Coronary artery (tissue), 2 donors: ENCODE results near the gene SRGAP2C.
A peak's percentile ranks its signal among the peaks of the same experiment; 100 is the strongest.
"Not testable (repeated sequence)": the region's sequence is repeated elsewhere in the genome, so short reads cannot be mapped to it uniquely, and the experiment has no call there.

ENCODE experiments used
- DNase-seq: peaks from one replicate; pipeline ENCODE4 v3.0.0-alpha.2; 2017; ENCODE audit warnings: low spot score
- H3K27ac ChIP-seq, 2 donors: fragments of 200-600 bp; sonication (generic); one replicate each; pipeline ENCODE4 v1.5.1; 2016 to 2019
- H3K4me3 ChIP-seq: fragments of 200-600 bp; sonication (generic); 2 replicates; pipeline ENCODE4 v1.5.1; 2016; ENCODE audit warnings: mild to moderate bottlenecking, moderate library complexity

The SRGAP2C gene

DNA sequence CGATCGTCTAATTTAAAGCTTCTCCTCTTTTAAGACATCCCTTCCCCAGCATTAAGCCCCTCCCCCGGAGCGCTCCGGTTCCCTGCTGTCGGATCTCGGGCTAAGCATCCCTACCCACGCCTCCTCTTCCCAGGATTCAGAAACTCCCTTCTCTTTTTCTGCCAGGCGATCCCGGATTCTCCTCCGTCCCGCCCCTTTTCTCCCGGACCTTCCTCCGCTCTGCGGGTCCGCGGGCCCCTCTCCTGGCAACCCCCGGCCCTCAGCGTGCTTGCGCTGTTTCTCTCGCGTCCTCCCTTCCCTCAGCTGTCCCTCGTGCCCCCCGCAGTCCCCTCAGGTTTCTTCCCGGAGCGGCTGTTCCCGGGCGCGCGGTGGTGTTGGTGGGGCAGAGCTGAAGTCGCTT is 908 bp upstream of the SRGAP2C start:
- DNase-seq: peak; percentile 26
- peak overlapping the region; percentile 59 for H3K4me3 ChIP-seq

DNA sequence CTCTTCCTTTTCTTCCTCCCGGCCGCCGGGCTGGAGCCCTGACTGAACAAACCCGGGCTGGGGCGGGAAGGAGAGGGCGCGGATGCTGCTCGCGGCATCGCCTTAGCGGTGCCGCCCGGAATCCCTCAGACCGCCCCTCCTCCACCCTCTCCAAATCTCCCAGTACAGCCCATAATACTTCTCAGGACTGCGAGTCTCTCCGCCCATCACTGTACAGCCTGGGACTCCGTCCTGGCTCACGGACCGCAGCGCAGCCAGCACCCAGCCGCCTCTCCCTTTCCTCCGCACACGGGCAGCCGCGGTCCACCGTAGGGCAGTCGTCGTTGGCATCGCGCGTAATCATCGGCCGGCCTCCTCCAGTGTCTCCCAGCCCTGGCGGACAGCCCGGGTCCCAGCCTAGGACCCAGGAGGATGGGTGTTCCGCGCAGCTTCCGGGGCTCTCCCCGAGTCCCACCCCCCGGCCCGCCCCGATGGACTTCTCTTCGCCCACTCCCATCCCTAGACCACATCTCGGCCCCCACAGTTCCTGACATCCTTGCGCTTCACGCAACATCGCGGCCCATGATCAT is 449 bp downstream of the SRGAP2C start:
- H3K4me3 ChIP-seq: peak overlapping the region; percentile 71
- H3K27ac ChIP-seq: peak overlapping the region; percentile 51 to 91
- not testable (repeated sequence) for DNase-seq

More for the DNA sequence above, 908 bp upstream of the SRGAP2C start:
- H3K27ac ChIP-seq: not testable (repeated sequence)

DNA sequence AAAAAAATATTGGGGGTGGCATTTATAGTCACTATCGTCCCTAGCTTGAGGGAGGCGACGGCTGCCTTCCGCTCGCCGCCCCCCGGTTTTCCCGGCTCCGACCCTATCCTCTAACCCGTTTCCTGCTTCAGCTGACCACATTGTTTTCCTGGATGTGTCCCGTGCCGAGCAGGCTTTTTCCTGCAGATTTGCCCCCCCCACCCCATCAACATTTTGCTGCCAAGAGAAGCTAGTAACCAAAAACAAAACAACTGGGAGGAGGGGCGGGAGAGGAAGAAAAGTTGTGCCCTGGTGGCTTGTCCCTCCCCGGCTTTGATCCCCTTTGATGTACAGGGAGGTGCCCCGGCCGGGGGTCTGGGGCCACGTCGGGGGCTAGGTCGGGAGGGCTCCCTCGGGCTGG is 1.4 kb downstream of the SRGAP2C start:
- Histone ChIP-seq H3K27ac (peak overlapping the region in 1 of 2 donors; percentile 65), H3K4me3 (peak overlapping the region; percentile 60)
- not testable (repeated sequence) for DNase-seq

DNA sequence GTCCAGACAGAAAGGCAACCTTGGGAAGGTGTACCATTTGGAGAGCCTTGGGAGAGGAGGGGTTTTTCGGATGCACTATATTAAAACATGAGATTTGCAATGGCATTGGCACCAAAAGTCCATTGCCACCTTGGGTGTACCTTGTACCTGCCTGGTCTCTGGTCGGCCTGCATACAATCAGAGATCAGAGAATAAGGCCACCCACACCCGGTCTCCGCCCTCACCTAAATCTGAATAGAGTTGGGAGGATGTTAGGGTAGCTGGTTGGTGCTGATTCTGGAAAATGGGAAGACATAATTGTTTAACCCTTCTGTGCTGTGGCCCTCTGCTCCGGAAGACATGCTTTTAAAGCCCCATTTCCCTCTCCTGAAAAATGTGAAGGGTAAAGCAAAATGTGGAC is 3.1 kb downstream of the SRGAP2C start:
- H3K4me3 ChIP-seq: peak overlapping the region; percentile 48
- H3K27ac ChIP-seq: peak overlapping the region in 1 of 2 donors; percentile 11
- peak; percentile 31 for DNase-seq

DNA sequence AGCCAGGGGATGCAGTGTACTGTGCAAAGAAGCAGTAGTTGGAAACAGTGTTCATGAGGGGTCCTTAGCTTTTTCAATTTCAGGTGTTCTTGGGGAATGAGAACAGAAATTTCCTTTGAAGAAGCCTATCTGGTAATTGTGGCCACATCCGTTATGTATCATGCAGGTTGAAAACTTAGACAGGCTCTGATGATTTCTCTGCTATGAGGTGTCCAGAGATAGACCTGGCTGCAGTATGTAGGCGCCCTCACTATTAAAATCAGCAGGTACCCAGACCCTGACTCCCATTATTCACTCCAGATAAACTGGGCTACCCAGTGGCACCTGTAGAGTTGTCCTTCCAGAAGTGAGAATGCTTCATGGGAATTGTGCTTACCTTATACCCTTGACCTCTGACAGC is 7.7 kb downstream of the SRGAP2C start:
- DNase-seq, H3K27ac ChIP-seq, H3K4me3 ChIP-seq: not testable (repeated sequence)

DNA sequence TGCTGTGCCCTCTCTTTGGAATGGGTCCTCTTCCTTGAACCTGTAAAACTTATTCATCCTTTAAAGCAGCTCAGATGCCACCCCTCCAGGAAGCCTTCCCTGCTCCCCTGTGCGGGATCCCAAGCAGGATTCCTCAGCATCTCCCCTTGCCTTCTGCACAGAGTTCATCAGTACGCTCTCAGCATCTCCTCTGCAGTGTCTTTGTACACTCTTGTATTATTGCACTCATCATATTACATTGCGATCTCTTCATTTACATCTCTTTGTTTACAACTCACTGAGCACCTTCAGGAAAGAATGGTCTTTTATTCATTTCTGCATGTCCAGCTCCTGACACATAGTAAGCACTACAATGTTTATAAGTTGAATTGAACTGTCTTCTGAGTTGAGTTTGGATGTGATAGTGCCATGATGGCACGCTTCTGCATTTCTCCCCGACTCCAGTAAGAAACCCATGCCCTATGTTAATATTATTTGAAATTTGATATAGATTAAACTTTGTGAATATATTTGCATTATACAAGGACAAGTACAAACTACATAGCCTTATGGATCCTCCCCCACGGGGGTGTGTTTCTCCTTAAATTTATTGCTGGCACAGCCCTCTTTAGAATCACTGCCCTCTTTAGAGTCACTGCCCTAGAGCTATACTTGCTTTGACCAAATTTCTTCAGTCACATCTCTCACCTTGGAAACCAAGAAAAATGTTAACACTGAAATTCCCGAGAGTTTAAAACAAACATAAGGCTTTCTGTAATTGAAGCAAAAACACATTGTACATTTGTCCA is 12.5 kb downstream of the SRGAP2C start:
- DNase-seq, H3K4me3 ChIP-seq, H3K27ac ChIP-seq: not testable (repeated sequence)

DNA sequence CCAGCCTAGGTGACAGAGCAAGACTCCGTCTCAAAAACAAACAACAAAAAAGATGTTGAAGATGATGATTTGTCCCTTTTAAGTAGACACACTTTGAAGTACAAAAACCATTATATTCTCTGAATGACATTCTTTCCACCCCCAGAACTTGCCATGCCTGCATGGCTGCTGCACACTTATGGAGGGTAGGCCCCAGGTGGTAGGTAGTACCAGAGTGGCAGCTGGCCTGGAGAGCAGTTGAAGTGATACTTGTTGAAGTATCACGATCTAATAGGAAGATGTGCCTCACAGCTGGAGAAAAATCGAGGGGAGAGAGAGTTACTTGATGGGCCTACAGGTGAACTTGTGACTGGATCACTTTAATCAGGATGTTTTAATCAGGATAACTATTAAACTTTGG is 15.0 kb downstream of the SRGAP2C start:
- DNase-seq, H3K4me3 ChIP-seq, H3K27ac ChIP-seq: not testable (repeated sequence)

DNA sequence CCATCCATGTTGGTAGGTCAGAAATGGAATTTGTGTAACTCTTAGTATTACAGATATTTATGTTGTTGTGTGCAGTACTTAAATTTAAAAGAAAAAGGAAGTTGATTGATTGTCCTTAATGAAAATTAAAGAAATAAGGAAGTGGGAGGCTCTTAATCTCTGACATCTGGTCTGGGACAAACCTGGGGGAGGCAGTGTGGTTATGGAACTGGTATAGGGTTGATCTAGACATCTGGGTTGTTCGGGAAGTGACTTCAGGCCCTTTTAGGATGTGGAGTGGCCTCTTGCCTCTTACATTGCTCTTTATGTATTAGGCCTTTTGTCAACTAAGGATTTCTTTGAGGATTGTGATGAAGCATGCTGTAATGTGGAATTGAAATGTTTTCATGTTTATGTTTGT is 15.5 kb downstream of the SRGAP2C start:
- not testable (repeated sequence) for H3K4me3 ChIP-seq, DNase-seq, H3K27ac ChIP-seq

DNA sequence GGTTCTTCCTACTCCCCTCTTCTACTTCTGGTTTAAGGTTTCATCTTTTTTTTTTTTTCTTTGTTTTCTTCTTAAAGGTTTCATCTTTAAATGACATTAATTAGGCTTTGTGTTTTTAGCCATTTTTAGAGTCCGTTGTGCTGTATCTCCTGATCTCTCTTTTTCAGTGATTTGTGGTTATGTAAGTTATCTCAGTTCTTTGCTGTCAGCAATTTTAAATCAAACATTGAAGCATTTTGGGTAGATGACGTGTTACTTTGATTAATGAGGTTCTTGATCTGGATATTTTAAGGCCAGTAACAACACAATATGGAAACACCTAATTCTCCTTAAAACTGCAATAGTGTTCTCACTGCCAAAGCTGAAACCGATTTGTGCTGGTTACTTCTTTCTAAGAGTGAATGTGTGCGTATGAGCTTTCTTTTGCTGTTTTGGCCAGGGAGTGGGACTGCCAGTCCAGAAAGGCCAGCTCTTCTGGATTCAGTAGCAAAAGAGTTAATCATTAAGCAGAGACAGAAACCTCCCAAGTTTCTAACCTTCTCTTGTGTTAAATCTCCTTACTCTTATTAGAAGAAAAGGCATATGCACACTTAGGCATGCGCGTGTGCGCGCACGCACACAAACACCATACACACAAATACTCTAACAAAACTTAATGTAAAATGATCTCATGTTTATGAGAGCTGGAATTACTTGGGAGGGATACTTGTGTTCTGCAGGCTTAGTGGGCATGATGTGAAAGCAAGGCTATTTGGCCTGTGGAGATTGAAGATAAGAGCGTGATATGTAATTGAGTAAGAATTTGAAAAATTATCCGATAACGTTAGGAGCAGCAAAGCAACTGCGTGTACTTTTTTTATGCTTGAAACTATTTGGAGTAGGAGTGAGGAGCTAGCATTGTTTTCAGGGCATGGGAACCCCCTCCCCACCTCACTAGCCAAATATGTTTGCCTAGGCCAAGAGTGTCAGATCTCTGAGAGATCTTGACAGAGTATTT is 16.5 kb downstream of the SRGAP2C start:
- H3K4me3 ChIP-seq: peak overlapping the region; percentile 36
- DNase-seq: peak; percentile 9
- H3K27ac ChIP-seq: peak overlapping the region in 1 of 2 donors; percentile 56

DNA sequence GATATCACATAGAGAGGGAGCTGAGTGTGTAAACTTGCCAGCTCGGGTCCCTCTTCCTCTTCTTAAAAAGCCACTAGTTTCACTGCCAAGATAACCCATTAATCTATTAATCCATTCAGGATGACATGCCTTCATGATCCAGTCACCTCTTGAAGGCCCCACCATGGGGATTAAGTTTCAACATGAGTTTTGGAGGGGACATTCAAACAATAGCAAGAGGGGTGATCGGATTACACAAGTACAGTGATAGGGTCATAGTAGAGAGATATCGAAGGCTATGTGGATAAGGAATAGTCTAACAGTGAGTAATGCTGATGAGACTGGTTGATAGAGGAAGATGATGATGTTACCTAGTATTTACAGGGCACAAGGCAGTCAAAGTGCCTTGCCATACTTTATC is 18.2 kb downstream of the SRGAP2C start:
- not testable (repeated sequence) for H3K27ac ChIP-seq, H3K4me3 ChIP-seq, DNase-seq

DNA sequence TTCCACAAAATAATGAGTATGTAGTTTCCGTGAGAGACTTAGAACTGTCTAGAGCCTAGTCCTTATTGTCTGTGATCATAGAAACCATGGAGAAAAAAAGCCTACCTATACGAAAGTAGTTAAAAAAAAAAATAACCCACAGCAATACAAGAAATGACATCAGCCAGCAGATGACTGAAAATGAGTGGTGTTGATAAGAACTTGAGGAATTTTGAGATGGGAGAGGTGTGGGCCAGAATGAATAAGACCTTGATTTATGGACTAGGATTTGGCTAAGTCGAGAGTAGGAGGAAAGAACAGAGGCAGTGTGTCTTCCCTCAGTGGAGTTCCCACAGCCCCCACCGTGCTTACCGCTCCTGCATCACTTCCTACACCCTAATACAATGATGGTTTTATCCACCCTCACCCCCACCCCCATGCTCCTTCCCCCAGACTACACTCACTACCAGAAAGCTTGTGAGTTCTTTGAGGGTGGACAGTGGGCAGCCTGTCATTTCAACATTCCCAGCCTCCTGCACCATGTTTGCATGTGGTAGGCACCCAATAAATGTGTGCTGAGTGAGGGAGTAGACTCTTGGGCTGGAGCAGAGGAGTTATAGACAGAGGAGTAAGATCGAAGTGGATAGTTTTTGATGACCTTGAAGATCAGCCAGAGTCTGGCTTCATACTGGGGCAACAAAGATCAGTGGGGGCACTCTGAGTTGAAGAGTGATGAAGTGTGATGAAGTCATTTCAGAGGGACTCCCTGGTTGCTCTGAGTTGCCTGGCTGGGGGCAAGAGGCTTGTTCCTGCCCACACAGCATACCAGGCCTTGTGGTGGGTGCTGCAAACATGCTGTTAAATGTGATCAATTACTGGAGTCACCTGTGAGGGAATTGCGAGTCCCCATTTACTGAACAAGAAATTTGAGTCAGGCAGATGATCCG is 21.3 kb downstream of the SRGAP2C start:
- not testable (repeated sequence) for DNase-seq, H3K4me3 ChIP-seq, H3K27ac ChIP-seq

DNA sequence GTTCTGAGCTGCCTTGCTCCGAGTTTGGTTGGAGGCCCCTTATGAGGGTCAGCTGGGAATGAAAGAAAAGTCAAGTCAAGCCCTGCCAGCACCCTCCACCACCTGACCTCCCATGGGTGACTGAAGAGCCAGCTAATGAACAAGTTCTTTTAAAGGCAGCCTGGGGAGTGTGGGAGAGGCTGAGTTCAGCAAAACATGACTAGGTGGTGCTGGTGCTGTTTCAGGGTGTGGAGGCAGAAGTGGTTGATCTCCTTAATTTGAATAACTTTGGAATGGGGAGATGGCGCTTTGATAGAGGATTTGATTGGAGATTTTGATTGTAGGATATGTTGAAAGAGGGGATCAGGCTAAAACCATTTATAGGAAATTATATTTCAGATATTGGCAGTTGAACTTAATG is 22.6 kb downstream of the SRGAP2C start:
- DNase-seq, H3K4me3 ChIP-seq, H3K27ac ChIP-seq: not testable (repeated sequence)

DNA sequence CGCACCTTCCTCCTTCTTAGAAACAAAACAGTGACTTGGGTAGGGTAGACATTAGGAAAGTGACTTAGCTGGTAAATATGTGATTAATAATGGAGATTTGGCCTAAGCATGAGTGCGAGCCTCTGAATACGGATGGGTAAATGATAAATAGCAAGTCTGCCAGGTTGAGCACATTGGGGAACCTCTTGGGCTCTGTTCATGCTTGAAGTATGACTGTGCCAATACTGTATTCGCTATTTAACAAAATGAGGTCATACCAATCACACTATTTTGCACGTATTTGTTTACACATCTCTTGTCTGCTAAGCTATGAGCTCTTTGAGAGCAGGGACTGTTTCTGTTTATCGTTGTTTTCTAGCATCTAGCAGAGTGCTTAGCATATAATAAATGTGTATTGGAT is 23.6 kb downstream of the SRGAP2C start:
- H3K4me3 ChIP-seq, H3K27ac ChIP-seq, DNase-seq: not testable (repeated sequence)

DNA sequence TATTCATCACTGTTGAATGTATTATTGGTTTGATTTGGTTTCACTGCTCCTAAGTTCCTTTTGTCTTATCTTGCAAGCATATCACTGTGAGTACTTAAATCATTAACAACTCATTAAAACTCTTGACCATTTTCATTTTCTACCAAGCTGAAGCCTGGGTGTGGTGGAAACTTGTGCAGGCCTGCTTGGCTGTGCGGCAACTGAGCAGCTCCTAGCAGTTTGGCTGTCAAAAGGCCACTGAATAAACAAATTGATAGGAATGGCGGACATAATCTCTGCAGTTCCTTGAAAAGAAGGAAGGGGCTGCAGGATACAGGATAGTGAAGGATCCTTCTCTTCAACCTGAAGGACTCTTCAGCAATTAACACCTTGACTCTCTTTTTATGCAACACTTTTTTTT is 26.0 kb downstream of the SRGAP2C start:
- not testable (repeated sequence) for H3K4me3 ChIP-seq, DNase-seq, H3K27ac ChIP-seq

DNA sequence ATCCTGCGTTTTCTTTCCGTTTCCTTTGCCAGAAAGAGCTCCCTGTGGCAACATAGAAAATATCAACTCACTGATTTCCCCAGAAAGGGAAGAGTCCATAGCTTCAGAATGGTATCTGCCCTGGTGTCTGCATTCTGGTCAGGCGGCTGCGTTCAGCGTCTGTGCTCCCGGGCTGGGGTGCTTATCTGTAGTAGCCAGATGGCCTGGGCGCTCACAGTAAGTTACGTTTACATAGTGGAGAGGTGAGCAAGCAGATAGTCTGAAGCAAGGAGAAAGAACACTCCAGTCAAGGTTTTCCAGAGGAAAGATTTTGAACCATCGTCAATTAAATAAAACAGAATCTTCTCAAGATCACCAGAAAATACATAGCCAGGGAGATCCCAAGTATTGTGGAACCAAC is 28.7 kb downstream of the SRGAP2C start:
- H3K4me3 ChIP-seq, DNase-seq, H3K27ac ChIP-seq: not testable (repeated sequence)

DNA sequence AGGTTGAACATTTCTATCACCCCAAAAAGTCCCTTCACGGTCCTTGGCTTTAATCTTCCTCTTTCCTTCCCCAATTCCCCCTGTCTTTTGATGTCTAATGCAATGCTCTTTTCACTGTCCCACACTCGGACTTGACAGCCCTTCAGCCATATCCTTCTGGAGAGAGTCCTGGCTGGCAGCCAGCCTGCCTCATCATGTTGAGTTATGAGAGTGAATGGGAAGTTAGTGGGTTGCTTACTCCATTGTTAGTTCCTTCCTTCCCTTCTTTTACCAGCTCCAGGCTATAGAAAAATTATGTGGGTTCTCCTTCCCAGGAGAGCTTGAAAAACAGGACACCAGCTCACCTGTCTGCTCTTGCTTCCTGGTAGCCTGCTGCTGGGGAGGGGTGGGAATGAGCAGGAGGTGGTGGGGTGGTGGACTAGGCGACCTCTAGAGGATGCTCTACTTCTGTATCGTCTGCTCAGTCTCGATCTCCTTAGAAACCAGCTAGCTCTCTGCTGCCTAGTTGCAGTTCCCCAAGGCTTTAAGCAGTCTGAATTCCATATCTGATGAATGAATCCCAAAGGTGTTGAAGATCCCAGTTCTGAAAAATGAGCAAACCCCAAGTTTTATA is 29.9 kb downstream of the SRGAP2C start:
- H3K4me3 ChIP-seq, DNase-seq, H3K27ac ChIP-seq: not testable (repeated sequence)

DNA sequence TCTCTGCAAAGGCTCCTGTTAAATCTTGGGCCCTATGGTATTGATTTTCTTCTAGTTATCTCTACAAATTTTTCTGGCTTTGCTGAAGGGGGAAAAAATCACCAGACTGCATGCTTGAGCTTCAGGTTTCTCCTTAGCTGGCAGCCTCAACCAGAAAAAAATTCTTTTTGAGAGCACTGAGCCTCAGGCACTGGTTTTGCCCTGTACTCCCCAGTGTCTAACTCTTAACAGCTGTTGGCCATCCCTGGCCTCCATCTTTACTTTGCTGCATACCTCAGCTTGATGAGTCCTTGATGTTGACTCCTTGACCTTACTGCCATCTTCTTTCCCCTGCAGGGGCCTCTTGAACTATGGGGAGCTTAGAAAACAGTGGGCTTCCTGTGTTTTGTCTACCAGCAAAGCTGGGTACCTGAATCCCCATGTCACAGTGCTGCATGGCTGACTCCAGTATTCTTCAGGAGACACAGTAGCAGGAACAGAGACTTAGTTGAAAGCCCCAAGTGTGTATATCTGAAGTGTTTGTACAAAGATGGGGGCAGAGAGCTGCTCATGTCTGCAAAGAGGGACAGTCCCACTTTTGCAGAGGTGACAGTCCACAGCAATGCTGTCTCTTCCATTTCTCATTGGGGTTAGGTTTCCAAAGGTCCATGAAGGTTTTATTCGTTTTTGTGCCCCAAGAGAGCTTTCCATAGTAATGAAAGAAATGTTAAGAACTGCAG is 31.1 kb downstream of the SRGAP2C start:
- H3K27ac ChIP-seq, DNase-seq, H3K4me3 ChIP-seq: not testable (repeated sequence)
